GM11168 (cell line): ENCODE measurements around the gene RASSF8.

Source experiments
- in situ Hi-C: fragments of 300-500 bp; cut with MboI; formaldehyde crosslinking; loops from one replicate; pipeline ENCODE4 v1.12.0; 2022; ENCODE audit warnings: low sequenced_read_pairs; ENCODE audit not compliant: unreplicated experiment

RASSF8 gene

DNA sequence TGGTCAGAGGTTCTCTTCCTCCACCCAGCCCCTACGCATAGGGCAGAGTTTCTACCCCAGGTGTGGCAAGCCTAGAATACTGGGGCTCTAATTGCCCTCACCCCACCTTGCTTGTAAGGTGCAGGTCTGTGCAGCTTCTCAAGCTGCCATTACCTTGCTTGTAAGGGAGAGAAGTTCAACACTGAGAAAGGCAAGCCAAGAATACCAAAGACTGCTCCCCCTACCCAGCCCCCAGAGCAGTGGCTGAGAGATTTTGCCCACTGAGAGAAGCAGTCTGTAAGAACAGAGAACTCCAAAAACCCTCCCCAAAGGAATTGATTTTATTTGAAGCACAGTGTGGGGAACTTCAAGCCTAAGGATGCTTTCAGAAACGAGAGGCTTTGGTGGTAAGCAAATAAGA lies 63.1 kb downstream of the RASSF8 start:
- in situ Hi-C loops = loop anchor here (10.0 kb wide), 1 partner anchor 577 kb away; no protein-coding TSS in a partner anchor

DNA sequence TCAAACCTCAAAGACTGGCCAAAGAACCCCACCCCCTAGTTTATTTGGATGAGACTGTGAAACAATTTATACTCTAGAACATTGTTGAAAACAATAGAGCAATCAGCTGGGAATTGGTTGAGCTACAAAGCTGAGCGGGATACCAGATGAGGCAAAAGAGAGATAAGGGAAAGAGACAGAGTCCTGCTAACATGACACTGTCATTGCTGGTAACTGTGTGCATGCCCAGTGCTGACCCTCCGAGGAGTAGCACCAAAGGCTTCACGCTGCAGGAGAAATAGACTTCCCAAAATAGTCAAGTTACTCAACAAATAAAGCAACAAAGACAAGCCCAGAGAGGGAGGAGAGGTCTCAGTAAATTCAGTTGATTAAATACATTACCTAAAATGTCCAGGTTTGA lies 63.6 kb downstream of the RASSF8 start:
- in situ Hi-C loops = loop anchor here (10.0 kb wide), 1 partner anchor 577 kb away; no protein-coding TSS in a partner anchor

DNA sequence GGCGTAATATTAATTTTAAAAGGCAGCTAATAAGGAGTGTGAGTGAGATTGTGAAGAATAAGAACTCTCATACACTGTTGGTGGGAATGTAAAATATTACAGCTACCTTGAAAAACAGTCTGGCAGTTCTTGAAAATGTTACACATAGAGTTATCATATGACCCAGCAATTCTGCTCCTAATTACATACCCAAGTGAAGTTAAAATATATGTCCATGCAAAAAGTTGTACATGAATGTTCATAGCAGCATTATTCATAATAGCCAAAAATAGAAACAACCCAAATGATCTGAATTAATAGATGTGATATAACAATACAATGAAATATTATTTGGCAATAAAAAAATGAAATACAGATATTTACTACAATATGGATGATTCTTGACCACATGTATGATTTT lies 68.2 kb downstream of the RASSF8 start:
- in situ Hi-C loops = loop anchor here (10.0 kb wide), 1 partner anchor 582 kb away; no protein-coding TSS in a partner anchor

DNA sequence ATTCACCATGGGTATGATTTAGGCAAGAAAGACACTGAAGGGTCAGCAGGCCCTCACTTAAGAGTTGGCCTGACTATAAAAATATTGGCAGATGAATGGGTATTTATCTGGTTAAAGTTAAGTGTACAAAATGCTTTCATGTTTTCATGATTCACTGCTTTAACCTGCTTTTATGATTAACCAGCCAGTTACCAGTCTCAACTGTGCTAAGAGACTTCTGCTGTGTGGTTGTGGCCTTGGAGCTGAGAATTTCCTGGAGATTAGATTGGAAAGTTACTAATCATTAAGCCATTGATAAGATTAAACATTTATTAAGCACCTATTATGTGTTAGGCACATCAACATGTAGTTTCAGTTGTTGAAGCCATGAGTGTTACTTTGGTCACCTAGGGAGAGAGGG lies 68.9 kb downstream of the RASSF8 start:
- in situ Hi-C loops = loop anchor here (10.0 kb wide), 1 partner anchor 583 kb away; no protein-coding TSS in a partner anchor

DNA sequence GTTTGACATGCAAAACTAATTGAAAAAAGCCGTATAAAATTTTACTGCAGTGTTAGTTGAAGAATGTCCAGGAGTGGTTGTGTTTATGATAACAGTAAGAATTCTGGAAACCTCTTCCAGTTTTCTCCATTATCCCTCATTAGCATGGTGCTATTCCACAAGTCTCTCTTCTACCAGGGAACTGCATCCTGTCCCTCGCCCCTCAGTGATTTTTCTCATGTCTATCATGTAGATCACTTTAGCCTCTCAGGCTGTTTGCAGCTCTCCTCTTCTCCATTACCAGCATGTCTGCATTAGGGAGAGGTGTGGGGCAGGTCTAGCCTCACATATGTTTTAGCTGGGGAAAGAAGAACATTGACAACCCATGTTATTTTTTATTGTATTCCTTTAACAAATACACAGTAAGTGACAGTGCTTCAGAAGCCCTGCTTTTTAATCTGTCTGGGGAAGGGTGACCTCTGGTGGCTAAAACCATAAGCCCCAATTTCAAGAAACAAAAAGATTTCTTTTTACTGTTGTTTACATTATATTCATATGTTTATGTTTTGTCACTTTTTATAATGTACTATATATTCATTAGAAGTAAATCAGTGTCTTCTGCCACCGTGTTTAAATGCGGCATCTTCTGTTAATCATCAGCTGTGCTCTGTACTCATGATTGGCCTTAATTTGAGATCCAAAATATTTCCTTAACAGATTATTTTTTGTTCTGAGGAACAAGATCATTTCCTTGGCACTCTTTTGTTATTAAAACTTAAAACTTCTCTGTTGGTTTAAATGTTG lies 70.7 kb downstream of the RASSF8 start:
- in situ Hi-C loops = loop anchor here (10.0 kb wide), 1 partner anchor 584 kb away; no protein-coding TSS in a partner anchor

DNA sequence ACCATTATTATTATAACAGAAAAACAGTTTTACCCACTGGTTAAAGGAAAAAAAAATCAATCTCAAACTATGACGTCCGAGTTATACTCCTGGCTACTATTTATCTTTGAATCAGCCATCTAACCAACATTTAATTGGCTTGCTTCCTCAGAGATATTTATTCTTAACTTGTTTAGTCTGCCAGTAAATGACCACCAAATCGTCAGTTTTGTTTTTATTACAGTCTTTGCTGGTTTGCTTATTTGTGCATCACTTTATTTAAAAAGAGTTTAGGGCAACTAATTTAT lies 71.2 kb downstream of the RASSF8 start:
- in situ Hi-C loops = loop anchor here (10.0 kb wide), 1 partner anchor 585 kb away; no protein-coding TSS in a partner anchor

DNA sequence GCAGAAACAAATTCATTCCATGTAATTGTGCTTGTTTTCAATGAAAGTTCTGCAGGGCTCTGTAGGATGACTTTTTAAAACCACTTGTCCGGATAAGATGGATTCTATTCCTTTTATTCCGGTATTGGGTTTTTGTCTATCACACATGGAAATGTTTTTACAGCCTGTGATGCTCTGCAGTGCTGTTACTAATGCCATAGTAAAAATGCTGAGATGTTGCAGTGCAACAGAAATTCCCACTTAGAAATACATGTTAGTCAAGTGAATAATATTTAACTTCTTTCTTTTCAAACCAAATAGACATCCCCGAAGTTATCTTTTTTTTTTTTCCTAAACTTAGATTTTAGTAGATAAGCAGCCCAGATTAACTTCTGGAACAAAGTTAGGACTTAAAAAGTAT lies 71.9 kb downstream of the RASSF8 start:
- in situ Hi-C loops = no loop called here

DNA sequence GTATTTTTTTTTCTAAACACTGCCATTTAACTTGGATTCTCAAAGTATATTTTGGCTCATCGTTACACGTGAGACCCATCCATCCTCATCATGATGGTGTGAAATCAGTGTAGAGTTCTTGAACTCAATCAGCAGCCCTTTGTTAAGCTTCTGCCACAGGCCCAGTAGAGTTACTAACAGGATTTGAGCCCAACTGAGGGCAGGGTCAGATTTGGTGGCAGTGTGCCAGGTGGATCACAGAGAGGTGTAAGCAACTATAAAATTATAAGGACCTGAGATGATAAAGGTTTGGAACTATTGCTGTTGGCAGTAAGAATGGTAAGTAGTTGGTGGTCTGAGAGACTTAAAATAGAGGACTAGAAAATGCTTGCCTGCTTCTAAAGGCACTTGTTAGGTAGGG lies 72.8 kb downstream of the RASSF8 start:
- in situ Hi-C loops = no loop called here

DNA sequence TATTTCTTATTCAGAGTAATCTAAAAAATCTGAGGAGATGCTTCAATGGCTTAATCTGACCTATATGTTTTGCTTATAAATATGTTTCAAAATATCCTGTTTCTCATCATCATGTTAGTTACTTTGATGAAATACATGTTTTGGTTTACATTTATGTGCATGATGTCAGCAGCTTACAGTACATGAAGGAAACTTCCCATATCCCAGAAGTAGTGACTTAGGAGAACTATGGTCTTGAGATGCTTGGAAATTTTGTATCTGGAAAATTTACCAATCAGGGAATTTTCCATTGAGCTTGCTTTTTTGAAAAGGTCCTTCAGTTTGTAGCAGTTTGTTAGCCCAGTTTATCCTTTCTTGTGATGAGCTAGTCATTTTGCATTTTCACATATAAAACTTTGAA lies 73.3 kb downstream of the RASSF8 start:
- in situ Hi-C loops = no loop called here

DNA sequence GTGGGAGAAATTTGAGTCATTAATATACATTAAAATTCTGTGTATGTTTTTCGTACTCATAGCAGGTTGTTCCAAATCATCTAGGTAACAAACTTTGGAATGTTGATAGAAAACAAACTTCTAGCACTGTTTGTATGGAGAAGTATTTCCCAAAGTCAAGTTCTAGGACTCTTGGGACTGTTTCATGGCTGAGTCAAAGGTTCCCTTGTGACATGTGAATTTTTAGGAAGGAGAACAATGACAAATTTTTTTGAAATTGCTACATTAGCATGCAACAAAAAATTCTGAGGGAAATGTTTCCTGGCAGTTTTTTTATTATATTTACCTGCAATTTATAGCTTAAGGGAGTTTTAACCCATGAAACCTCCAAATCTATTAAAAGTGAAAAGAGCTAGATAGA lies 73.8 kb downstream of the RASSF8 start:
- in situ Hi-C loops = no loop called here

DNA sequence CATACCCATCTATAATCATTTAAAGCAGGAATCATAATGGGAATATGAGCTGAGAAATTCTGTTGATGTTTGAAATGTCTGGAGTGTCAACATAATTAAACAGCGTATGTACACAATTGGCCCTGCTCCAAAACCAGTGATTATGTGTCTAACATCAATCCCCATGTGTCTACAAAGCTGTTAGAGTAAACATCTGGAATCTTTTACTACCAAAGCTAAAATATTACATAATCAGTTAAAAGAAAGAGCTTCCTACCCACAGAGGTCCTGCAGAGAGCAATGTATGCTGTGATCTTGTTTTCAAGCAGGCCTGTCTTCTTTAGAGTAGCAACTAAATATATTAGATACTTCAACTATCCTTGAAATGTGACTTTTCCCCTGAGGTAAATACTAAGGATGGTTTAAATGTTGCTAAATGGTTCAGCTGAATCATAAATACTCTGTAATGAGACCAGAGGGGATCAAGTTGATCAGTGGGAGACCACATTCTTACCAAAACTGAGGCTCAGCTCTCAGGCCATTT lies 74.3 kb downstream of the RASSF8 start:
- in situ Hi-C loops = no loop called here

DNA sequence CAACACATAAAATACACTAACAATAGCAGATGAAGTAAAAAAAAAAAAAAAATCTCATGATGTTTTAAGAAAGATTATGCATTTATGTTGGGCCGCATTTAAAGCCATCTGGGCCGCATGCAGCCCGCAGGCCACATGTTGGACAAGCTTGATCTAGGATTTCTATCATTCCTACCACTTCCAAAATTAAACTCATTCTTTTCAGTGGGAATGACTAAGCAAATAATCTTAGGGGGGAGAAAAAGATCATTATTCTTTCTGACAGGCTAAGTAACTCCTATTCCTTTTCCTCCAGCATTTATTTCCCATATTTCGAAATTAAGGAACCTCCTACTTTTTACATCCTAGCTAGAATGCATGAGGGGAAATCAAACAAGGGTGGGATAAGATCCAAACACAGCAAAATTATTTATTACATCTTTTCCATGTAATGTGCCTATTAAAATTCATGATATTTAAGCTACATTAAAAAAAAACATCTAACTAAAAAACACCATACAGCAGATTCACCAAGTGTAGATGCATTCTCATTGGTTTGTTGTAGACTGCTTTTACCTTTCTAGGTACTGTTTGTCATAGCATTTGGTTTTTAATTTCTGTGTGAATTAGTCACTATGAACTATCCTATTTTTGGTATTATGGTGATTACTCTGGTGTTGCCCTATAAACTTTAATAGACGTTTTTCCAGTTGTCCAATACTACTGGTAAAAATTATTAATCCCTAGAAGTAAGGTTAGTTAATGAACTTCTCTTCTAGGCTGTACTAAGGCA lies 76.1 kb downstream of the RASSF8 start:
- in situ Hi-C loops = no loop called here

DNA sequence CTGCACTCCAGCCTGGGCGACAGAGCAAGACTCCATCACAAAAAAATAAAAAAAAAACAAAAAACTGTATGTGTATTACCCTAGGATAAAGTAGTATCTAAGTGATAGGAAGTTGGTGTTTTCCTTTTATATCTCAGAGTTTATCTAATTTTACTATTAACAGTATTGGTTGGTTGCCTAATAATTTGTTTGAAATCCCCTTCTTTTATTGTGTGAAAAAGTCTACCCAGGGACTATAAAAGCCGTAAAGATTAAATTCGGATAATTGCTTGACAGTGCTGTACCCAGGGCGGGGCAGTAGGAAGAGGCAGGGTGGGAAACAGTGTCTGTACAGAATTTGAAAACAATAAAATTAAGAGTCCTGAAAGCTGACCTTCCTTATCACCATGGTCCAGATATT lies 78.4 kb downstream of the RASSF8 start:
- in situ Hi-C loops = no loop called here

DNA sequence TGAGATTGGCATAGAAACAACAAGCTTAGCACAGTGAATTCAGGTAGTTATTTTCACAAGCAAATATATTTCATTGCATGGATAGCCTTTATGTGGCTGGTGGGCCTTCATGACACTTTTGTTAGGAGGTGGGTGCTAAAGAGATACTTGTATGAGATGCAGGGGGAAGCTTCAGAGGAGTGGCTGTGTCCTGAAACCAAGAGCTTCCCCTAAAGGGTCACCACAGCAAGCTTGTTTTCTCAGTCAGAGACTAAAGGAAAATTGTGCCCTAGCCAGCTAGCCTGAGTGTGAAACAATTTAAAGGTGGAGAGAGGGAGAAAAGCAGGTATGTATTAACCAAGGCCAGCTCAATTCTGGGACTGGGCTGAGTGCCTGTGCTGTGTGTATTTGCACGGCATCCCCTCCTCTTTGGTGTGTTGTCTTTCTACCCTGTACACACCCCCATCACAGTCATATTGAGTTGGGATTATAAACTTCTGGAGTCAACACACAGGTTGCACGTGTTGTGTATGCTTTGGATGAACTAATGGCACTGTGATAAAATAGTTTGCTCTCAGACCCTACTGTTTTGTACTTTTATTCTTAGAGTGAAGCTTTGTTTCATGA lies 79.2 kb downstream of the RASSF8 start:
- in situ Hi-C loops = no loop called here

DNA sequence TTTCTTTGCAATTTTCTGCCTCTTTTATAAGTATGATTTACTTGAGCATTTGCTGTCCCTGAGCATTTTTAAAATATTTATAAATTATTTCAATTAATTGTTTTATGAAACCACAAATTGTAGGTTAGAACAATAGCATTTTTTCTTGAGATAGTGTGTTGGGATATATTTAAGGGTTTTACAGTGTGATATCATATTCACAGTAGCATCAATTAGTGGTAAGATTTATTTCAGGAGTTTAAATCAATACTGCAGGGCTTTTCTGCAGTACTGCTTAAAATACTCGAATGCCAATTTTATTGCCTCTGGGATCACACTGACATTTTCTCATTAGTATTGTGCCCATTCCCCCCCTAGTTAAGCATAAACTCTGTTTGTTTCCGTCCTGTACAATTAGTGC lies 84.2 kb downstream of the RASSF8 start:
- in situ Hi-C loops = no loop called here

DNA sequence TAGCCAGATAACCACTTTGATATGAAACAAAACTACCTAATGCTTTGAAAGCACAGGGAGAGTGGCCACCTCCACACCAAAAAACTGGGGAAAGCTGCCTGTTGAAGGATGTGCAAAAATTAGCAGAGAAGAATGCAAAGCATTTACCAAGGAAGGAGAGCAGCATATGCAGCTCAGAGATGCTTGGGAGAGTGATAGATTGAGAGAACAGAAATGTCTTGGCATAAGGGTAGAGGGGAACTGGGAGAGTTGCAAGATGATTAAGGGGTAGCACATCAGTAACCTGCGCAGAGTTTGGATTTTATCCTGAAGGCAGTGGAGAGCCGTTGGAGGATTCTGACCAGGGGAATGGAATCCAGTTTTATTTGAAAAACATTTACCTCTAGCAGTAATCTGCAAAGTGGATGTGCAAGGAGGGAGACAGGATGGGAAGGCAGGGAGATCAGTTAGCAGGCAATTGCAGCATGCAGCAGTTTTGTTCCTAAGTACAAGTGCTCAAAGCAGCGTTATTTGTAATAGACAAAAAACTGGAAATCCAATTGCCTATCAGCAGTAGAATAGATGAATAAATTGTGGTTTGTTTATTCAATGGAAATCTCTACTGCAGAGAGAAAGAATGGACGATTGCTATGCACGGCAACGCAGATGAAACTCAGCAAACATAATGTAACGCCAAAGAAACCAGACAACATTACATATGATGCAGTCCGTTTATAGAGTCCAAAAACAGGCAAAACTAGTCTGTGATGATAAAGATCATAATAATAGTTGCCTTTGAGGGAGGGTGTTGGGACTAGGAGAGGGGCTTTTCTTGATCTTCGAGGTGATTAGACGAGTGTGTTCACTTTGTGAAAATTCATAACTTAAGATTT lies 84.9 kb downstream of the RASSF8 start:
- in situ Hi-C loops = no loop called here

DNA sequence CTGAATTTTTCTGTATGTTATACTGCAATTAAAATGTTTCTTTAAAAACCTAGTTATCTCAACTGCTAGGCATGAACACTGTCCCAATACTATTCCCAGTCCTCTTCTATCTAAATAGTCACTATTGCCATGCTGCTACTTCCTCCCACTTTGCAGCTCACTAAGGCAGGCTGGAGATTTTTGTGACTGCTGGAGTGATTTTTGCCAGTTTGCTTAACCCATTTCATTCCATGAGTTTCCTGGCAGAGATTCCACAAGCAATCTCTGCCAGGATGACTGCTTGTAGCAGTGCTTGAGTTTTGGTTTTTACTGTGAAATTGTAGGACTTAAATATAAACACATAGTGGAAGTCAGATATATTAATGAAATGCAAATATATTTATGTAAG lies 85.5 kb downstream of the RASSF8 start:
- in situ Hi-C loops = no loop called here

DNA sequence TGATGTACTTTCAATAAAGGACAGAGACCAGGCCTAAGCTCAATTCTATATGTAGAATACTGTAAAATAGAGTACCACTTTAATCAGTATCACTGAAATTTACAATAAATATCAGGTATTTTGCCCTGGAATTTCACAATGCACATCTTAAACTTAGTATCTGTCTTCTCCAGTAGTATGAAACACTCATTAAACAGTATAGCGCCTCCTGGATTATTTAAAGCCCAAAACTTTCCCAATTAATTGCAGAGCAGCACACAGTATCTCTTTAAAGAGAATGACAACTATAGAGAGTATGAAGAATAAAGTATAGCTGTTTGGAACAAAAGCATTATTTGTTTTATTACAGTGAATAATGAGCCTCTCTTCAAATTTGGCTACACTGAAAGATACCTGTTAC lies 86.1 kb downstream of the RASSF8 start:
- in situ Hi-C loops = no loop called here

DNA sequence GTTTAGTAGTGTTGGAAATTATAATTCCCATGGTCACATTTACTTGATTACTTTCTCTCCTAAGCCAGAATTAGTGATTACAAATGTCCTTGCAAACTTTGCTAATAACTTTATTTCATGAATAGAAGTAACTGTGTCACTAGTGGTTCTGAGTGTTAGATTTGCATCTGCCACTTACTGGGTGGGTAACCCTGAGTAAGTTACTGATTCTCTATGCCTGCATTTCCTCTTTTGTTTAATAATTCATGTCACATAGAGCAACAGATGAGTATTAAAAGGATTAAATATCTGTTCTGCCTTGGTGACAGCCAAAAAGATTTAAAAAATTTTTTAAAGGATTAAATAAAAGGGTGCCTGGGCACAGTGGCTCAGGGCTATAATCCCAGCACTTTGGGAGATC lies 87.7 kb downstream of the RASSF8 start:
- in situ Hi-C loops = no loop called here

DNA sequence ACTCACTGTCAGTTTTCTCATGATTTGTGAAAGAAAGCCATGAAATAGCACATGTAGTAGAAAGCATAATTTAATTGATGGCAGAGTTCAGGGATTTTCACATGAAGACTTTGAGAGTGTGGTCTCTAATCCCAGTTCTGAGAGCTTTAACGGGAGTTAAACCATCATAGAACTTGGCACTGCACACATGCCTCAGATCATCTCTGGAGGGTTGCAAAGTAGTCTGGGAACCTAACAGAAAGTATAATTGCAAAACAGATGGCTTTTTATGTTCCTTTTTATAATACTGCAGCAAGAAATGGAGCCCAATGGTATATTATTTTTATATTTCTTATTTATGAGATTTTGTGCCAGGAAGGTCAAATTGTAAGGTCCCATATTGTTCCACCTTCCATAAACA lies 88.4 kb downstream of the RASSF8 start:
- in situ Hi-C loops = no loop called here
